A549 (cell line): Measurements from ENCODE around the gene RABGAP1L. TPM values are rescaled to one million over a fixed set of nuclear protein-coding genes. Genes with fewer than 3 reads are reported as not detected.

Source experiments
- ATAC-seq, 2 experiments: fragments of 200-7000 bp in 1 of 2; fragments of >200 bp in 1 of 2; cut with Nextera tagmentation in 1 of 2; cut with Tn5 transposase in 1 of 2; 3 replicates each; pipeline versions ENCODE4 v1.8.0 to v1.9.1; 2018 to 2020; ENCODE audit warnings: mild to moderate bottlenecking in 1 of 2, moderate library complexity in 1 of 2
- CTCF ChIA-PET: fragments of 300-600 bp; sonication (Branson Sonifier 250); formaldehyde crosslinking; extraction: SDS; loops from one replicate; lab custom pipeline; 2021; ENCODE audit warnings: antibody characterized with exemption, inconsistent platforms; lab: Yijun Ruan, JAX
- POLR2A ChIA-PET: fragments of 350-600 bp; formaldehyde crosslinking; extraction: SDS; loops from one replicate; lab custom pipeline; 2021; ENCODE audit warnings: antibody characterized with exemption, inconsistent platforms; lab: Yijun Ruan, JAX
- DNase-seq, 2 experiments: peaks; one replicate each; pipeline versions ENCODE4 v3.0.0 to v3.0.0-alpha.2; 2011 to 2016; ENCODE audit warnings: low read depth in 1 of 2, low spot score in 1 of 2
- FAIRE-seq: peaks from 2 replicates; lab custom pipeline; 2011; peaks lifted over from hg19 to GRCh38; lab: Jason Lieb, UNC
- H3K27ac ChIP-seq, 2 experiments: fragments of >200 bp; sonication (Bioruptor Twin); formaldehyde crosslinking; 3 replicates each; pipeline ENCODE4 v1.5.1; 2016 to 2017
- H3K4me1 ChIP-seq: fragments of >200 bp; sonication (Bioruptor Twin); formaldehyde crosslinking; 3 replicates; pipeline ENCODE4 v1.6.1; 2016
- H3K4me2 ChIP-seq: fragments of >200 bp; sonication (Bioruptor Twin); formaldehyde crosslinking; 3 replicates; pipeline ENCODE4 v1.6.1; 2016
- H3K4me3 ChIP-seq: fragments of >200 bp; sonication (Bioruptor Twin); formaldehyde crosslinking; 3 replicates; pipeline ENCODE4 v1.5.1; 2016
- H3K9me3 ChIP-seq: fragments of >200 bp; sonication (Bioruptor Twin); formaldehyde crosslinking; 3 replicates; pipeline ENCODE4 v1.6.1; 2016
- ATOH8 ChIP-seq: fragments of 250-450 bp; sonication (Bioruptor Pico); IDR thresholded peaks from 2 replicates; pipeline ENCODE4 v1.5.0; 2020; ENCODE audit warnings: low read depth, mild to moderate bottlenecking, moderate library complexity
- BHLHE40 ChIP-seq: IDR thresholded peaks from 2 replicates; pipeline ENCODE4 v1.6.1; 2012; ENCODE audit warnings: low read depth, low read length, inconsistent platforms
- CBX2 ChIP-seq: fragments of 200-600 bp; sonication (generic); IDR thresholded peaks from 2 replicates; pipeline ENCODE4 v1.6.1; 2016; ENCODE audit warnings: low read depth, mild to moderate bottlenecking, borderline replicate concordance
- CBX8 ChIP-seq: fragments of 200-600 bp; sonication (generic); IDR thresholded peaks from 2 replicates; pipeline ENCODE4 v1.6.1; 2016
- CHD2 ChIP-seq: fragments of 150-350 bp; IDR thresholded peaks from 2 replicates; pipeline ENCODE4 v1.6.1; 2014; ENCODE audit warnings: low read length; ENCODE audit not compliant: partially characterized antibody
- EHF ChIP-seq: fragments of 250-450 bp; sonication (Bioruptor Pico); IDR thresholded peaks from 2 replicates; pipeline ENCODE4 v1.5.0; 2020; ENCODE audit warnings: mild to moderate bottlenecking
- FOSL2 ChIP-seq, 2 experiments: fragments of 450-650 bp in 1 of 2; fragments of >200 bp in 1 of 2; sonication (Bioruptor Twin) in 1 of 2; formaldehyde crosslinking; IDR thresholded peaks; 2 replicates each; pipeline versions ENCODE4 v1.5.0 to v1.6.1; 2016 to 2020; ENCODE audit warnings: mild to moderate bottlenecking in 1 of 2, moderate library complexity in 1 of 2
- HEYL ChIP-seq: fragments of 250-450 bp; sonication (Bioruptor Pico); IDR thresholded peaks from 2 replicates; pipeline ENCODE4 v1.8.0; 2021; ENCODE audit warnings: mild to moderate bottlenecking, moderate library complexity
- JUNB ChIP-seq: fragments of >200 bp; sonication (Bioruptor Twin); formaldehyde crosslinking; IDR thresholded peaks from 2 replicates; pipeline ENCODE4 v1.6.1; 2016
- MYC ChIP-seq: IDR thresholded peaks from 2 replicates; pipeline ENCODE4 v1.6.1; 2012; ENCODE audit warnings: mild to moderate bottlenecking, inconsistent platforms, low read length, improper control_type of control experiment, borderline replicate concordance
- NPAS2 ChIP-seq: fragments of 250-450 bp; sonication (Bioruptor Pico); IDR thresholded peaks from 2 replicates; pipeline ENCODE4 v1.8.0; 2022; ENCODE audit warnings: mild to moderate bottlenecking, moderate library complexity, borderline replicate concordance
- POLR2AphosphoS2 ChIP-seq: conservative IDR thresholded peaks from 2 replicates; pipeline ENCODE4 v1.6.1; 2012; ENCODE audit warnings: low read length, improper control_type of control experiment, inconsistent platforms
- RAD21 ChIP-seq, 2 experiments: fragments of >200 bp in 1 of 2; sonication (Bioruptor Twin) in 1 of 2; formaldehyde crosslinking in 1 of 2; IDR thresholded peaks in 1 of 2; conservative IDR thresholded peaks in 1 of 2; 2 replicates in 1 of 2; 3 replicates in 1 of 2; pipeline ENCODE4 v1.6.1; 2012 to 2018; ENCODE audit warnings: inconsistent platforms in 1 of 2
- RCOR1 ChIP-seq: fragments of 150-350 bp; IDR thresholded peaks from 2 replicates; pipeline ENCODE4 v1.6.1; 2014; ENCODE audit warnings: antibody characterized with exemption, low read length, low read depth
- REST ChIP-seq: fragments of 200-600 bp; sonication (generic); IDR thresholded peaks from 2 replicates; pipeline ENCODE4 v1.6.1; 2016; ENCODE audit warnings: antibody characterized with exemption, mild to moderate bottlenecking, moderate library complexity
- RNF2 ChIP-seq: fragments of 200-600 bp; sonication (generic); IDR thresholded peaks from 2 replicates; pipeline ENCODE4 v1.6.1; 2016; ENCODE audit warnings: low read depth, mild to moderate bottlenecking, antibody characterized with exemption, moderate library complexity, borderline replicate concordance
- TP53 ChIP-seq: fragments of 250-450 bp; sonication (Bioruptor Pico); IDR thresholded peaks from 2 replicates; pipeline ENCODE4 v1.5.0; 2021; ENCODE audit warnings: mild to moderate bottlenecking, moderate library complexity
- ZC3H11A ChIP-seq: fragments of 450-650 bp; IDR thresholded peaks from 2 replicates; pipeline ENCODE4 v1.6.1; 2014; ENCODE audit warnings: antibody characterized with exemption, mild to moderate bottlenecking
- ZFP36 ChIP-seq: fragments of 450-650 bp; IDR thresholded peaks from 2 replicates; pipeline ENCODE4 v1.6.1; 2014; ENCODE audit warnings: borderline replicate concordance; ENCODE audit not compliant: partially characterized antibody
- ZNF302 ChIP-seq: fragments of 250-450 bp; sonication (Bioruptor Pico); IDR thresholded peaks from 2 replicates; pipeline ENCODE4 v1.9.0; 2021; ENCODE audit warnings: inconsistent platforms, mild to moderate bottlenecking, moderate library complexity
- ZSCAN20 ChIP-seq: fragments of 250-450 bp; sonication (Bioruptor Pico); IDR thresholded peaks from 2 replicates; pipeline ENCODE4 v1.8.0; 2022; ENCODE audit warnings: mild to moderate bottlenecking, moderate library complexity
- WGBS: methylation state at CpG from one replicate; pipeline ENCODE4 v1.1.6; 2017; ENCODE audit errors: missing lambda C conversion rate; 5-methylcytosine and 5-hydroxymethylcytosine counted together
- polyA plus RNA-seq, 4 experiments: library from polyadenylated mRNA; depleted of rRNA in 3 of 4; stranded (reverse); fragments of >200 nt; fragmentation: RNase III in 1 of 4; extraction: RNeasy Plus Mini Kit Qiagen cat#74134 plus additional on column Dnase treatment in 1 of 4; gene quantifications; 2 replicates in 3 of 4; 3 replicates in 1 of 4; pipeline ENCODE4 v1.2.3, GENCODE V29; 2011 to 2017
- TF ChIP-seq, protein P1 (sequence below): fragments of >200 bp; sonication (Bioruptor Twin); formaldehyde crosslinking; IDR thresholded peaks from 2 replicates; pipeline ENCODE4 v1.6.1; 2016

Gene RABGAP1L
- polyA plus RNA-seq, 2 of the 4 experiments (the other 2 are of a cell fraction) = 8.2 to 18.6 TPM

- no peak for TF ChIP-seq EHF (CRISPR knock-in tag)
- TF ChIP-seq RAD21 (conservative IDR thresholded peaks at IDR 0.05 in 1 of 2, IDR thresholded peaks at IDR 0.05 in 1 of 2) = no peak
- TF ChIP-seq, protein P1, sequence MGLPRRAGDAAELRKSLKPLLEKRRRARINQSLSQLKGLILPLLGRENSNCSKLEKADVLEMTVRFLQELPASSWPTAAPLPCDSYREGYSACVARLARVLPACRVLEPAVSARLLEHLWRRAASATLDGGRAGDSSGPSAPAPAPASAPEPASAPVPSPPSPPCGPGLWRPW = no peak
- no peak for TF ChIP-seq ATOH8
- TF ChIP-seq BHLHE40 = no peak
- no peak for TF ChIP-seq POLR2AphosphoS2
Observed at GRCh38 chr1:174131032-174131638, 28.2 kb upstream of the RABGAP1L start (continued).

GRCh38 chr1:174134003-174134659 lies 25.2 kb upstream of the RABGAP1L start:
- H3K4me2 ChIP-seq = no peak overlapping the region
- ChIA-PET POLR2A (no interaction called here), CTCF (interaction anchor here (0.7 kb wide), 1 partner anchor 29 kb away, joined by 3 read pairs; no protein-coding TSS in a partner anchor)
- no peaks in the 10 kb centered on the region for H3K4me1 ChIP-seq
- no peaks in the 10 kb centered on the region for H3K9me3 ChIP-seq
- 89% methylated on average over 3 of the region's 3 CpGs for WGBS
- DNase-seq = no peak
- no peak overlapping the region for H3K27ac ChIP-seq
- no peak for TF ChIP-seq RNF2
- TF ChIP-seq RAD21 (conservative IDR thresholded peaks at IDR 0.05 in 1 of 2, IDR thresholded peaks at IDR 0.05 in 1 of 2) = no peak
- no peak for TF ChIP-seq HEYL (CRISPR knock-in tag)
- TF ChIP-seq RCOR1 = no peak
- no peak for TF ChIP-seq JUNB
- no peak for TF ChIP-seq CHD2
- TF ChIP-seq ZSCAN20 (CRISPR knock-in tag) = no peak
- no peak for TF ChIP-seq NPAS2
- TF ChIP-seq CBX8 = no peak
- TF ChIP-seq REST = no peak
- no peak for TF ChIP-seq MYC
- no peak for TF ChIP-seq TP53 (CRISPR knock-in tag)
- no peak for TF ChIP-seq ZC3H11A
- TF ChIP-seq CBX2 = no peak
- no peak for TF ChIP-seq ZFP36
- TF ChIP-seq FOSL2 (IDR thresholded peaks at IDR 0.05) = no peak
- no peak for TF ChIP-seq FOSL2 (CRISPR knock-in tag; IDR thresholded peaks at IDR 0.05)
- no peak for TF ChIP-seq ZNF302
- no peak for ATAC-seq
- no peak overlapping the region for H3K4me3 ChIP-seq
- no peak for FAIRE-seq
